Left lobe of liver (tissue), 2 donors: ENCODE measurements around the gene CBLN1. TPM values are rescaled to one million over a fixed set of nuclear protein-coding genes. Genes with fewer than 3 reads are reported as not detected.
A peak's percentile ranks its signal among the peaks of the same experiment; 100 is the strongest.

Experiments
- ATAC-seq: fragments of 200-7000 bp; cut with Tn5 transposase; one replicate; pipeline ENCODE4 v1.9.1; 2020; ENCODE audit warnings: mild to moderate bottlenecking, moderate library complexity
- DNase-seq: peaks from one replicate; pipeline ENCODE4 v3.0.0-alpha.2; 2020; ENCODE audit warnings: low spot score
- total RNA-seq: library from RNA; stranded (reverse); gene quantifications from one replicate; pipeline ENCODE4 v1.2.1, GENCODE V29; 2021
- donor health status: DM: no; HTN: no; CAD: no; lungs with moderate emphysema.
- donor health status: DM: no; HTN: yes; CAD: no.

The CBLN1 gene
- 0.13 TPM for total RNA-seq

DNA sequence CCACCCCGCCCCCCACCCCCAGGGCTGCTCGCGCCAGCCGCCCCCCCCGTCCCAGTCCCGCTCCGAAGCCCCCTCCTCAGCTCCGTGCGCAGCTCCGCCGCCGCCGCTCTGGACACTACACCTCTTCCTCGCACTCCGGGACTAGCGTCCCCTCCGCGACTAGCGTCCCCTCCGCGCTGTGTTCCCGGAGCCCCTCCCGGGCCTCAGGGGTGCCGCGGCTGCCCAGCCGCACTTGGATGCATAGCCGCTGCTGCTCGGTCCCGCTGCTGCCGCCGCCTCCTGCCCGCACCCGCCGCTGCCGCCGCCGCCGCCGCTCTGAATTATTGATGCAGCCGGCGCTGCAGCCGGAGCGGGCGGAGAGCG lies at the start of gene CBLN1:
TSS of gene CBLN1 (minus strand) at position 359 of the 363 bp plus-strand sequence. CDS start 373 bp downstream, outside the sequence.
- ATAC-seq = no peak
- DNase-seq = no peak

DNA sequence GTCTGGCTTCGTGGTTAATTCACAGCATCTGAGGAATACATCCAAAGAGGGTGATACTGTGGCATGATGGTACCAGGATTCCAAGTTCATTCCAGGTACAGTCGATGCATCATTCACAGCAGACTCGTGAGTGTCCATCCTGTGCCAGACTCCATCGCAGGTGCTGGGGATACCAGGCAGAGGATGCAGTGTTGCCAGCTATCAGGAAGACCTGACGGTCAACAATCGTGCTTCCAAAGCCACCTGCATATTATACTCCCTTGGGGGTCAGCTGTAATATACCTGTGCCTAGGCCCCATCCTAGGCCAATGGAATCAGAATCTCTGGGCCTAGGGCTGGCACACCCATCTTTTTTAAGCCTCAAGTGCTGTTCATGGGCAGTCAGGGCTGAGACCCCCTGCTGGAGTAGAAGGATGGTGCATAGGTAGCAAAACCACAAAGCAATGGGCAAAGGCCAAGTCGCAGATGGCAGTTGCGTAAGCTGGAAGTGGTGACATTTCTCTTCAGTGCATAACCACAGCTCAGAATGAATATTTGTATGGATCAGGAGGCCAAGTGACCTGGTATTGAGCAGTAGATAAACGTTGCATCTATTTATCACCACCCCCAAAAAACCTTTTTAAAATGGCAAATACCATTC lies 49.0 kb upstream of the CBLN1 start:
- DNase-seq (no peak), ATAC-seq (no peak)

DNA sequence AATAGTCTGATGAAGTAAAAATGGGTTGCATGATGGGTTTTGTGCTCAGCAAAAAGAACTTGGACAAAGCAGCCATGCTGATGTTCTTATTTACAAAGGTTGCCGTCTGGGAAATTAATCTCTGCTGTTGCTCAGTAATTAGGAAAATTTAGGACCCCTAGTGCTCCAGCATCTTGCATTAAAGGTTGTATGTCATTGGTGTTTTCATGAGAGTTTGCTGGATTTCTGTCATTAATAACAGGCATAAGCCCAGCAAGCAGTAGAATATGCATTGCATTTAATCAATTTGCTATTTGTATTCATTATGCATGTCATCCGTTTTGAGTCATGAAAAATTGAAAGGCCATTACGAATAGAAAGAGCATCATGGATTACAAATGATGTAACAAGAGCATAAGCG lies 46.7 kb upstream of the CBLN1 start:
- ATAC-seq (no peak), DNase-seq (no peak)

DNA sequence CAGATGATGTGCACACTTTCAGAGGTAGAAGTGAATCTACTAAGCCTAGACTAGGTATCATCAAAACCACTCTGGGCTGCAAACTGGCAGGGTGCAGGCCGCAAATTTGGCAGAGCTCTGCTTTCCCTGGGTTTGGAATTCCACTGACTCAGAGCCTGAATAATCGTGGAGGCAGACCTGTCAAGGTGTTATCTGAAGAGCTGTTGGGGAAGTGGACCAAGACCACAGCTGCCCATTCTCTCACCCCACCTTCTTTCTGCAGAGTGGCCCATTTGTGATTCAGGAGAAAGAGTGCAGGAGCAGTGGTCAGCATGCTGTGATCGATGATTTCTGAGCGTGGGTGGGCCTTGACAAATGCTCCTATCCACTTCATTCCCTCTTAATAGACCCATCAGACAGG lies 45.8 kb upstream of the CBLN1 start:
- ATAC-seq (no peak), DNase-seq (no peak)

DNA sequence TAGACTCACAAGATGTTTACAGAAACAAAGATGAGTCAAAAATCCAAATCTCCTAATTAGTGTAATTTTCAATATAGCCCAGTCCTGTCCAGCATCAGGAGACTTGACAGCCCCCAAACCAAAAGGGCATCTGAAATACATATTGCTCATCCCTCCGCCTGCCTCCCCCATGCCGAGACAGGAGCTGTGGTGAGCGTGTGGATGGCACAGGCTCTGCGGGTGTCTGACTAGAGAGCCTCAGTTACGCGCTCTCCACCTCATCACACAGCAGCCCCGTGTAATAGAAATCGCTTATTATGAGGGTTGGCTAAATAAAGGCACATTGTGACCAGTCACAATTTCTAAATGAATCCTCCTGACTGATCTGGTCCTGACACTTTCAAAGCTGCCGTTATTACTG lies 43.1 kb upstream of the CBLN1 start:
- DNase-seq = no peak
- ATAC-seq = no peak

DNA sequence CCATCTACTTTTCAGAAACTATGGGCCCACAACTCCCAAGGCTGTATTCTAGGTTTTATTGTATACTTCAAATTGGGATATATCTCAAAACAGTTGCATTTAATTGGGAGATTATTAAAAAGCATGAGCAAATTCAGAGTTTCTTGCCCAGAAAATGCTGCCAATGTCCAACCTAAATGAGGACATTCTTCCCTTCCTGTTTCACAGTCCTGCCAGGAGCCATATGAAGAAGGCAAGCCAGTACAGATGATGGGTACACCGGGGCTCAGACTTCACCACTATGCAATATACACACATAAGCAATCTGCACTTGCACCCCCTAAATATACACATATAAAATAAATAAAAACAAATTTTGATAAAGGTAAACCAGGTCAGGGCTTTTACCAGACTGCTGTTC lies 34.0 kb upstream of the CBLN1 start:
- ATAC-seq = no peak

DNA sequence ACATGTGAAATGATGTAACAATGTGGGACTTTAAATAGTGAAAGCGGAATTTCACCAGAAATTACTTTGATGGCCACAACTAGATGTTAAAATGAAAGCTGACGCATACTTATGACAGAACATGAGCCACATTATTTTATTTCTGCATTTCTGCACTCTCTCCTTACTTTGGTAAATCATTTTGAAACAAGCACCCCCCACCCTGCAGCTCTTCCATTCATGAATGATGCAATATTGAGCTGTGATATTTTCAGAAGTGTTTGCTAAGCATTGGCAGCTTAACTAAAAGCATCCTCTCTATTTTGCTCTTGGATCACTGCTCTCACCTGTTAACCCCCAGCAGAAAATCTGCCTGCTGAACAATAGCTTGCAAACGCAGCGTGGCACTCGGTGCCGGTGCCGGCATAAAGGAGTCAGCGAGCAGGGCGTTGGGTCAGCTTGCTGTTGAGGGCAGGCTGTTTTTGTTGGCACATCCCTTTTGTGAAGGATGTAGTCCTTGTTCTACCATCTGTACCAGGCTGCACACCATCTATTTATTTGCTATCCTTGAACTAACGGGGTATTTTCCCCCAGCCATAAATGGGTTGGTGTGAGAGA lies 30.8 kb upstream of the CBLN1 start:
- ATAC-seq = no peak
- no peak for DNase-seq

More for the DNA sequence above, 34.0 kb upstream of the CBLN1 start:
- no peak for DNase-seq

DNA sequence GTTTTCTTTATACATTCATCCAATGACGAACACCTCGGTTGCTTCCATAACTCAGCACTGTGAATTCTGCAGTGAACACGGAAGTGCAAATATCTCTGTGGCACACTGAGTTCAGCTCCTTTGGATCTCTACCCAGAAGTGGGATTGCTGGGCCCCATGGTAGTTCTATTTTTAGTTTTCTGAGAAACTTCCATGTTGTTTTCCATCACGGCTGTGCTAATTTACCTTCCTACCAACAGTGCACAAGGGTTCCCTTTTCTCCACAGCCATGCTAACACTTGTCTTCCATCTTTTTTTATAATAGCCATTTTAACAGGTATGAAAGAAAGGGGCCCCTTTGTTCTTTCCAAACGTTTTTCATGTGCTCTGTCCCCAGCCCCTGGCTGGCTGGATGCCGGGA lies 30.2 kb upstream of the CBLN1 start:
- ATAC-seq = no peak
- no peak for DNase-seq

DNA sequence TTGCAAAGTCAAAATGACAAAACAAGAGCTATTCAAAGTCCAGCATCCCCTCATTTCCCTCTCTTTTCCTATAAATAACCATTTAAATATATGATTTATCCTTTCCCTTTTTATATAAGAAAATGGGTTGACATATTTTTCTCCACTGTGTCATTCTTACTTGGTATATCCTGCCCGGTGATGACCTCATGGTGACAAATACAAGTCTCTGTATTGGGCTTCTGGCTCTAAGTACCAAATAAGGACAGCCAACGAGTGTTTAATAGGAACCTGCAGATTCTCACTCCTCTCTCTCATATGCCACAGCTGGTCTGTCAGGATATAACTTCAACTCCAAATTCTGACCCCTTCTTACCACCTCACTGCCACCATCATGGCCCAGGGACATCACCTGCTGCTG lies 25.5 kb upstream of the CBLN1 start:
- ATAC-seq (no peak), DNase-seq (no peak)

DNA sequence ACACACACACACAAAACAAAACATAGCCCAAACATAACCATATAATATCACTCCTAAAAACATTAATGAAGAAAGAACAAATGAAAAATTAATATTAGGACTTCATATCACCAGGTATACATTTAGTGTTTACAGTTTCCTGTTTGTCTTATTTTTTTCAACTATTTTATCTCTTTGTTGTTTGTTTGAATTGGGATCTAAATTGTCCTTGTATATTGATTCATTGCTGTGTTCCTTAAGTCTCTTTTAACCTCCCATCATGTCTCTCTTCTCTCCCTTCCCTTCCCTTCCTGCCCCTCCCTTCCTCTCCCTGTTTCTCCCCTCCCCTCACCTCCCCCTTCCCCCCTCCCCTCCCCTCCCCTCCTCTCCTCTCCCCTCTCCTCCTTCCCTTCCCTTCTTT lies 23.8 kb upstream of the CBLN1 start:
- no peak for DNase-seq

DNA sequence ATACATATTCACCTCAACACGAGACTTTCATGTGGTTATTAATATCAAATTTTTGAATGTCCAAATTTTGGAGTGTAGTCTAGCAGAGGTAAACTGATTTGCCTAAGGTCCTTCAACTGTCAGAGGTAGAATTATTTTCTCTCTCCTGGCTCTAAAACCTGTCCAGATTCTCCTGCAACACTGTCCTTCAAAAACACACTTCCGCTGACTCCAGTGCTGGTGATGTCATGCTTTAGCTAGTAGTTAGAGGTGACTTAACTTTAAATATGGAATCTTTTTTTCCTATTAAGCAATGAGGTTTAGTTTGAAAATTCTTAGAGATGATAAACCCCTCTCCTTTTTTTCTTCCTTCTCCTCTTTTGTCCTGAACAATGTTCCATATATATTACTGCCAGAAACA lies 10.8 kb upstream of the CBLN1 start:
- DNase-seq (no peak), ATAC-seq (no peak)

More for the DNA sequence above, 23.8 kb upstream of the CBLN1 start:
- ATAC-seq = no peak

DNA sequence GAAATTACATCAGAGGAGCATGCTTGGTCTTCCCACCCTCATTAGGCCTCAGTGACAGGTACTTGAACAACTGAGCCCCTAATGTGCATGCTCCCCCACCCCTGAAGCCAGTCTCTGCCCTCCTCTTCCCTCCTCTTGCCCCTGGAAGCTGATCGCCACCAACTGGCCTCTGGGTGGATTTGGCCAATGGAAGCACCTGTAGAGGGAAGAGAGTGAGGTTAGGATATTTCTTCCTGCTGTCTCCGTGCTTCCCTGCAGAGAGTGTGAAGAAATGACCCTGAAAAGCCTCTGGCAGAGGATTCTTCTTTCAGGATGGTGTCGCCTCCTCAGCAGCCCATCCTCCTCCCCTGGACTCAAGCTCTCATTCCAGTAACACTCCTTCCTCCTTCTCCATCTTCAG lies 5.9 kb upstream of the CBLN1 start:
- no peak for ATAC-seq
- no peak for DNase-seq

DNA sequence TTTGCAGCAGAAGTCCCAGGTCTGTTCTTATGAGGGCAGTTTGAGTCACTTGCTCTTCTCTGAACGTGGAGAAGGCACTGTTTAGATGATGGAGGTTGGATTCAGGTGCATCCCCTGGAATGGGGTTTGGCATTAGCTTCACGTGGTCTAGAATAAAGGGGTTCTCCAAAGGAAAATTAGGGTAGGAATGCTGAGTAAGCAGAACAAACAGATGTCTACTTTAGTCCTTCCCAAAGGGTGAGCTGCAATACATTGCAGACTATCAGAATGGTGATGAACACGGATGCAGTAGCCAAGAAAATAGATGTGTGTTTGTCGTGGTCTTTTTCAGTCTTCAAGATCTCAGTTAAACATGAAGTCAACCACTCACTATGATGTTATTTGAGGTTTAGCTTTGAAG lies 3.3 kb upstream of the CBLN1 start:
- DNase-seq (no peak), ATAC-seq (no peak)

DNA sequence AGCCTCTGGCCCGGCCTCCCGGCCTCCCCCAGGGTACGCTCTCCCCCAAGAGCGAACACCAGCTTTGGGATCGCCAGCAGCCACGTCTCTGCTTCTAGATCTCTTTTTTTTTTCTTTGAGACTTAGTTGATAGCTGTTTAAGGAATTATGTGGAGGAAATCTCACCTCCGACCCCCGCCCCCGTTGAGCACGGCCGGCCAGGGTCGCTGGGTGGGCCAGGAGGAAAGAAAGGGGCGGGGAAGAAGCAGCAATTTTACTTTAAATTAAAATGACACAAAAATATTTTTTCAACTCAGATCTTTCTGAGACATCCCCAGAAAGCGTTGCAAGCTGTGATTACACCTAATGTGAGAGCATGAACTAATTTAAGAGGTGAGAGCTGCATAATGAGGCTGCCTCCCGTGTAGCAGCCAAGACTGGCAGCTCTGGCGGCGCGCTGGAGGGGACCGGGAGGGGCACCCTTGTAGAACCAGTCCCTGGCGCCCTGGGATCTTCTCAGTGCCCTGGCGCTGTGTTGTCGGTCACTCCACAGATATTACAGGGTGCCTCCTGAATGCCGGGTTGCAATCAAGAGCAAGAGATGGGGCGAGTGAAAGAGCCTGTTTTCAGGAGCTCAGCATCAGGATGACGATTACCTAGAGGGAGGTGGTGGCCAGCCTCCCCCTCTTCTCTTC lies 1.9 kb upstream of the CBLN1 start:
- ATAC-seq = no peak
- DNase-seq = no peak

DNA sequence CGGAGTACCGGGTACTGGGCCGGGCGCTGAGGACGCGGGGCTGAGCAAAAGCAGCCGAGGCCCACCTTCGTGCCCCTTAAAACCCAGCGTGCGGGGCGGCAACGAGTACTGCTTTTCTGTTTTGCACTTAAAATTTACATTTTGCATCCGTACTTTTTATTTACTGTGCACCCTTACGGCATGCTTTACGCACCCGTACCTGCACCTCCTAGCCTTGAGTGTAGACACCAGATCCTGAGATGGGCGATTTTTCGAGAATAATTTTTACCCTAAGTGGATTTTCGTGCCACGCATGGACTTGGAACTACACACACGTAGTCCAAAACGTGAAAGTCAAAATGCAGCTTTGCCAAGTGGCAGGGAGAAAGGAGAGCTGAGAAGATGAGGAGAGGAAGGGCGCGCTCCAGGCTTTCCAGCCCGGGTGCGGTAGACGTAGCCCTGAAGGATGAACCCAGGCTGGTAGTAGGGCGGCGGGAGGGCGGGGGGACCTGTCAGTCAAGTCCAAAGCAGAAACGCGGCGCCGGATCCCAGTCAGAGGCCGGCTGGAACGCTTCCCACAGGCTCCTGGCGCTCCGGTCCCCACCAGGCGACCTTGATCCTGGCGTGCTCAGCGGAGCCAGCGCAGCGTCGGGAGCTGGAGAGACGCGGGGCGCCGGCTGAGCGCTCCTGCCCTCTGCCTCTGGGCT lies 1.2 kb upstream of the CBLN1 start:
- DNase-seq = peak; percentile 62
- ATAC-seq = peak; percentile 34

DNA sequence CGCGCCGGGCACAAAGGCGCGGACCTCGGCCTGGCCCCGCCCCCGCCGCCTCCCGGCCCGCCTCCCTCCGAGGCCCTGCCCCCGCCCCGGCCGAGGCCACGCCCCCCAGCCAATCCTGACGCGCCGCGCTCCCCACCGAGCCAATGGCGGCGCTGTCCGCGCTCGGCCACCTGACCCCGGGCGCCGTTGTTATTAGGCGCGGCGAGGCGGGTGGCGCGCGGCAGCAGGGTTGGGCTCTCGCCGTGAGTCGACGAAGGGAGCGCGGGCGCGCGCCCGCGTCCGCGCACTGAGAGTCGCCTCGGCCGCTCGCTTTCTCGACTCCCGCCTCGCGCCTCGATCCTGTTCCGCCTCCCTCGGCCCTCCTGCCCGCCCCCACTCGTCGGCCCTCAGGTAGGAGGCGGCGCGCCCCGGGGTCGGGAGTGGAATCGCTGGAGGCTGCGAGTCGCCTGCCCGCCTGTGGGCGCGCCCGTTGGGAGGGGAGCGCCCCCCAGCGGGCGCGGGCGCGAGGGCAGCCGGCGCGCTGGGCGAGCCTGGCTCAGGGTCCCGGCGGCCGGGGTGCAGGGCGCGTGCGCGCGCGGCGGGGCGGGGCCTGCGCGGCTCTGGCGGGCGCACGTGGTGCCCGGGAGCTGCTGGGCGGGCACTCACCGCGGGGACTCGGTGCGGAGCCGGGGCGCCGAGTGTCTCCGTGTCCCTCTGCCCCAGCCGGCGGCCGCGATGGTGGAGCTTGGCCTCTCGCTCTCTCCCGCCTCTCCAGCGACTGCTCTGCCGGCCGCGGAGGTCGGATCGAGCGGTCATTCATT lies 405 bp upstream of the CBLN1 start:
- ATAC-seq (peak; percentile 92), DNase-seq (peak; percentile 85)

DNA sequence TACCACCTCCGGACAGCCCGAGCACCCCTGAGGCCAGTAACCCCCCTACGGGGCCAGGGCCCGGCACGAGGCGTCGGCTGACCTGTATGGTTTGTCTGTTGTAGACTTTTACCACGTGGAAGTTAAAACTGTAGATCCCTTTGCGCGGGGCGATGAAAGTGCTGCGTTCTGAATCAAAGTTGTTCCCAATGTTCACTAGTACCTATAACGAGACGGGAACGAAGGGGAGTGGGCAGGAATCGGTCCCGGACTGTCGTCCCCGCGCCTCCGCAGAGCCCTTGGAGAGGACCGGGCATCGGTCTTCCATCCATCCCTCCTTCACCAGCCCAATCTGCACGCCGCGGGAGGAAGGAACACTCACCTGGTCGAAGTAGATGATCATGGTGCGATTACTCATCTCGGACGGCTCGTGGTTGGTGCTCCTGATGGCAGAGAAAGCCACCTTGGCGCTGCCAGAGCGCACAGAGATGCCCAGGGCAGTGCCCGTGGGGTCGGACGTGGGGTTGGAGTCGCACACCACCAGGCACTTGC lies 732 bp downstream of the CBLN1 start:
- ATAC-seq (no peak), DNase-seq (no peak)

DNA sequence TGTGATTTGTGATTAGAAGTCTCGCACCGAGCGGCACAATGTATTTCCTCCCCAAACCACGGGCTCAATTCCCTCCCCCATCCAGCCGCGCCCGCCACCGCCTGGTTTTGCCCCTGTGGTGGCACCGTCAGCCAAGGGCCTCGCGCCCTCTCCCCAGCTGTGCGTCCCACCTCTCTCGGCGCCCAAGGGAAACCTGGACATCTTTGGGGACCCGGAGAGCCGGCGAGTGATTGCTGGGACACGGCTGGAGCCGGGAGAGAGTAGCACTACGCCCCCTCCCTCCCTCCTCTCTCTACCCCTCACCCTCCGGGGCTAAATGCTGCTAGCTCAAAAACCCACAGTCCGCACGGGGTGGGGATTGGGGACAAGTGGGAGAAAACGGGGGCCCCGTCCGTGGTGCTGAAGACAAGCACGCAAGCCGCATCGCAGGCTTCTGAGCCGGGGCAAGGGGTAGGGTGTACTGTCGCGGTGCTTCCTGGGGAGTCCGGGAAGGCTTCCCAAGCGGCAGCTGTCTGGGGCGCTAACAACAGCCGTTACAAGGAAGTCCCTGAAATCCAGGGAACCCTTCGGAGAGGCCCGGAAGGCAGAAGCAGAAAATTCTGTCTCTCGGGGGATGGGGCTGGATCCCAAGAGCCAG lies 1.4 kb downstream of the CBLN1 start:
- DNase-seq (no peak), ATAC-seq (no peak)

DNA sequence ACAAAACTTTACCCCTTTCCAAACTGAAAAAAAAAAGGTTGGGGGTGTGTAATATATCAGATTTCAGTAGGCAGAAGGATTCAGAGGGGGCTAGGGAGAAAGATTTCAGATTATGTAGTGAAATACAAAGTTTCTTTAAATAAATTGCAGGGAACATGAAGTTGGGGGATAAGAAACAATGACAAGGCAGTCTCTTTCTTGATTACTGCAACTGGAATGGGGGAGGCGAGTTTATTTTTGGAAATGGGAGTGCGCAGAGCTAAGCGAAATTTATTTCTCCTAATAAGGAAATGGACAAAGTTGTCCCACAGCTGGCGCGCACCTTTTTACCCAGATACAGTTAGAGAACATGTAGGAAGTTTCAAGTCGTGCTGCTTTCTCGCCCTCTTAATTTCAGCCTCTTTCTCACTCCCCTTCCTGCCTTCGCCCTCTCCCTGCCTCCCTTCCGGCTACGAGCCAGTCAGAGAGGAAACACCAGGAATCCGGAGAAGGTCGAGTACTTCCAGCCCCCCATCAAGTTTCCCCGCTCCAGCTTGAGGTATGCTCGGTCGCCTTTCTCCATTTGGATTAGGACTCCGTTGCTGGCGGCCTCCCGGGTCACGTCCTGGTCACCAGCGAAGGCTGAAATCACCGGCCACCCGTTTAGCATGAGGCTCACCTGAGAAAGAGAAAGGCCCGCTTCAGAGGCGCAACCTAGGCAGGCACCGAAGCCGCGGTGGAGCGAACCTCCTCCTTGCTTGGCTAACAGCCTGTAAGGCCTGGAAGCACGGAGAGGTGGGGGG lies 2.5 kb downstream of the CBLN1 start:
- DNase-seq (no peak), ATAC-seq (no peak)

DNA sequence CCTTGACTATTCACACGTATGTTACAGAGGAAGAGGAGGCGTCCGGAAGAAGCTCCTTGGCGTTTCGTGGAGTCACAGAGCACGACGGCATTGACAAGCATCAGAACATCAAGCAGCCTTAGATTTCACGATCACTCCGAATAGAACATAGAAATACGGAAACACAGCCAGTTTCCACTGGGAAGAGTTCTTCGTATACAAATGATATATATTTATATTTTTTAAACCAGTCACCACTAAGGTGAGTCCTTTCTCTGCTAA lies 3.1 kb downstream of the CBLN1 start:
- no peak for DNase-seq
- no peak for ATAC-seq
